Hepatocyte (in vitro differentiated cells): ENCODE measurements around the gene MYH13. TPM values are rescaled to one million over a fixed set of nuclear protein-coding genes. Genes with fewer than 3 reads are reported as not detected.

Experiments used
- DNase-seq: peaks from one replicate; pipeline ENCODE4 v3.0.0-alpha.2; 2016; ENCODE audit warnings: low spot score
- H2AFZ ChIP-seq: fragments of 200-600 bp; sonication (generic); 2 replicates; pipeline ENCODE4 v1.6.0; 2016; ENCODE audit warnings: antibody characterized with exemption, mild to moderate bottlenecking
- H3K27ac ChIP-seq: fragments of 200-600 bp; sonication (generic); 2 replicates; pipeline ENCODE4 v1.5.1; 2016; ENCODE audit warnings: mild to moderate bottlenecking
- H3K27me3 ChIP-seq: fragments of 200-600 bp; sonication (generic); 2 replicates; pipeline ENCODE4 v1.6.1; 2016
- H3K36me3 ChIP-seq: fragments of 200-600 bp; sonication (generic); replicated peaks from 2 replicates; pipeline ENCODE4 v1.5.1; 2016; ENCODE audit warnings: low read depth; ENCODE audit not compliant: insufficient read depth
- H3K4me1 ChIP-seq: fragments of 200-600 bp; sonication (generic); 2 replicates; pipeline ENCODE4 v1.5.1; 2016; ENCODE audit warnings: mild to moderate bottlenecking, moderate library complexity; ENCODE audit not compliant: insufficient read depth
- H3K4me2 ChIP-seq: fragments of 200-600 bp; sonication (generic); 2 replicates; pipeline ENCODE4 v1.6.0; 2016
- H3K4me3 ChIP-seq: fragments of 200-600 bp; sonication (generic); 2 replicates; pipeline ENCODE4 v1.5.1; 2016; ENCODE audit warnings: mild to moderate bottlenecking
- H3K79me2 ChIP-seq: fragments of 200-600 bp; sonication (generic); 2 replicates; pipeline ENCODE4 v1.6.0; 2017; ENCODE audit warnings: mild to moderate bottlenecking
- H3K9me2 ChIP-seq: fragments of 200-600 bp; sonication (generic); replicated peaks from 2 replicates; pipeline ENCODE4 v1.6.0; 2017; ENCODE audit warnings: mild to moderate bottlenecking; ENCODE audit not compliant: insufficient read depth
- H3K9me3 ChIP-seq: fragments of 200-600 bp; sonication (generic); 2 replicates; pipeline ENCODE4 v1.5.1; 2016; ENCODE audit warnings: low read depth, mild to moderate bottlenecking
- H4K20me1 ChIP-seq: fragments of 200-600 bp; sonication (generic); 2 replicates; pipeline ENCODE4 v1.6.0; 2016; ENCODE audit warnings: mild to moderate bottlenecking; ENCODE audit not compliant: insufficient read depth, poor library complexity, severe bottlenecking
- EZH2 ChIP-seq: fragments of 200-600 bp; sonication (generic); IDR thresholded peaks from 2 replicates; pipeline ENCODE4 v1.6.1; 2016; ENCODE audit warnings: antibody characterized with exemption, mild to moderate bottlenecking, borderline replicate concordance
- EZH2phosphoT487 ChIP-seq: fragments of 200-600 bp; sonication (generic); IDR thresholded peaks from one replicate; pipeline ENCODE4 v1.6.1; 2018; ENCODE audit warnings: antibody characterized with exemption, mild to moderate bottlenecking, low read depth, moderate library complexity; ENCODE audit not compliant: unreplicated experiment, severe bottlenecking
- WGBS: methylation state at CpG from one replicate; pipeline ENCODE4 v1.1.6; 2016; ENCODE audit warnings: low lambda C conversion rate; ENCODE audit errors: missing lambda C conversion rate; 5-methylcytosine and 5-hydroxymethylcytosine counted together
- polyA plus RNA-seq: library from polyadenylated mRNA; unstranded; fragments of >200 nt; fragmentation: Nextera tagmentation; extraction: Ambion mirVana; gene quantifications from 2 replicates; pipeline ENCODE4 v1.2.1, GENCODE V29; 2016
- total RNA-seq: library from RNA; depleted of rRNA; stranded (reverse); fragments of >200 nt; gene quantifications from 2 replicates; pipeline ENCODE4 v1.2.3, GENCODE V29; 2014
- TF ChIP-seq, protein P1 (sequence below): fragments of 200-600 bp; sonication (generic); IDR thresholded peaks from 2 replicates; pipeline ENCODE4 v1.5.1; 2016; ENCODE audit warnings: antibody characterized with exemption, mild to moderate bottlenecking; ENCODE audit not compliant: poor library complexity

The MYH13 gene
- total and polyA plus RNA-seq, 2 experiments from 2014 or later, result 0.03 TPM; not detected in 1

DNA sequence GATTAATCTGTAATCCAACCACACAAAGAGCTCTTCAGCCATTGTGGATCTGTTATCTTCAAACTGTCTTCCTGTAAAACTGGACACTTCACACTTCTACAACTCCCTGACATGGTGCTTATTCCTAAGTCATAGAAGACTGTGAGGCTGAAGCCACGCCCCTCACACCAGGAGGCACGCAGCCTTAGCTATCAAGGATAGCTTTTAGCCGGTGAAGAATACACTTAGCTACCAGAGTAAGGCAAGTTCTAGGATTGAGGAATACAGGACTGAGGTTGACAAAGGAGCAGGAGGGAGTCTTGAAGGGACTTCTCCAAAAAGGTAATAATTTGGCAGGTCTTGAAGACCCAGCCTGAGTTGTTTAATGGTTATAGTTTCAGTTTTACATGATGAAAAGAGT, 94.6 kb downstream of the MYH13 start:
- no peak overlapping the region for H3K4me2 ChIP-seq
- peak; percentile 34 for DNase-seq
- no peaks in the 10 kb centered on the region for H3K9me3 ChIP-seq
- no peak overlapping the region for H3K4me3 ChIP-seq
- no peaks in the 10 kb centered on the region for H3K79me2 ChIP-seq
- TF ChIP-seq, protein P1, sequence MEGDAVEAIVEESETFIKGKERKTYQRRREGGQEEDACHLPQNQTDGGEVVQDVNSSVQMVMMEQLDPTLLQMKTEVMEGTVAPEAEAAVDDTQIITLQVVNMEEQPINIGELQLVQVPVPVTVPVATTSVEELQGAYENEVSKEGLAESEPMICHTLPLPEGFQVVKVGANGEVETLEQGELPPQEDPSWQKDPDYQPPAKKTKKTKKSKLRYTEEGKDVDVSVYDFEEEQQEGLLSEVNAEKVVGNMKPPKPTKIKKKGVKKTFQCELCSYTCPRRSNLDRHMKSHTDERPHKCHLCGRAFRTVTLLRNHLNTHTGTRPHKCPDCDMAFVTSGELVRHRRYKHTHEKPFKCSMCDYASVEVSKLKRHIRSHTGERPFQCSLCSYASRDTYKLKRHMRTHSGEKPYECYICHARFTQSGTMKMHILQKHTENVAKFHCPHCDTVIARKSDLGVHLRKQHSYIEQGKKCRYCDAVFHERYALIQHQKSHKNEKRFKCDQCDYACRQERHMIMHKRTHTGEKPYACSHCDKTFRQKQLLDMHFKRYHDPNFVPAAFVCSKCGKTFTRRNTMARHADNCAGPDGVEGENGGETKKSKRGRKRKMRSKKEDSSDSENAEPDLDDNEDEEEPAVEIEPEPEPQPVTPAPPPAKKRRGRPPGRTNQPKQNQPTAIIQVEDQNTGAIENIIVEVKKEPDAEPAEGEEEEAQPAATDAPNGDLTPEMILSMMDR, result no peak
- TF ChIP-seq EZH2phosphoT487, result no peak
- TF ChIP-seq EZH2, result no peak
- H3K36me3 ChIP-seq, result no peaks in the 10 kb centered on the region
- no peaks in the 10 kb centered on the region for H3K4me1 ChIP-seq
- H3K27me3 ChIP-seq, result no peaks in the 10 kb centered on the region
- H3K27ac ChIP-seq, result no peak overlapping the region
- H2AFZ ChIP-seq, result no peak overlapping the region
- WGBS, result 32% methylated on average over 3 of the region's 3 CpGs
- H3K9me2 ChIP-seq, result no peaks in the 10 kb centered on the region
- H4K20me1 ChIP-seq, result no peaks in the 10 kb centered on the region

DNA sequence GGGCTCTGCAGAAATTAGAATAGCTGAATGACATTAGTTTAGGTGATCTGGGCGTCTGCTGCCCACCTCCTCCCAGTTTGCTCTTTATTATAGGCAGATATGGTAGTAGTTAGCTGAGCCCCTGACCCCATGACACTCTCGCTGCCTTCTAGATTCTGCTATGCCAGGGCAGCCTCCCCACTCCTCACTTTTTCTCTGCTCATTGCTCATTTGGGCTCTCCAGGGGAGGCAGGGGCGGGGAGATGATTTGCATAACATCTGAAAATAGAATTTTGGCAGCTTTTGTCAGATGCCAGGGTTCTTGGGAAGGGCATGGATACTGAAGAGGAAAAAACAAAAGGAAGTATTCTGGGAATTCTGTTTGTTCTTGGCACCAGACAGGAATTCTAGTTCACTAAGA, 96.4 kb downstream of the MYH13 start:
- no peaks in the 10 kb centered on the region for H3K9me3 ChIP-seq
- H3K4me3 ChIP-seq, result no peak overlapping the region
- H3K36me3 ChIP-seq, result no peaks in the 10 kb centered on the region
- no peak overlapping the region for H3K4me2 ChIP-seq
- 51% methylated on average over 3 of the region's 3 CpGs for WGBS
- H3K27me3 ChIP-seq, result no peaks in the 10 kb centered on the region
- no peak for DNase-seq
- no peaks in the 10 kb centered on the region for H4K20me1 ChIP-seq
- H3K9me2 ChIP-seq, result no peaks in the 10 kb centered on the region
- TF ChIP-seq, protein P1, result no peak
- no peak for TF ChIP-seq EZH2phosphoT487
- TF ChIP-seq EZH2, result no peak
- H3K27ac ChIP-seq, result no peak overlapping the region
- H3K4me1 ChIP-seq, result no peaks in the 10 kb centered on the region
- no peak overlapping the region for H2AFZ ChIP-seq
- H3K79me2 ChIP-seq, result no peaks in the 10 kb centered on the region

DNA sequence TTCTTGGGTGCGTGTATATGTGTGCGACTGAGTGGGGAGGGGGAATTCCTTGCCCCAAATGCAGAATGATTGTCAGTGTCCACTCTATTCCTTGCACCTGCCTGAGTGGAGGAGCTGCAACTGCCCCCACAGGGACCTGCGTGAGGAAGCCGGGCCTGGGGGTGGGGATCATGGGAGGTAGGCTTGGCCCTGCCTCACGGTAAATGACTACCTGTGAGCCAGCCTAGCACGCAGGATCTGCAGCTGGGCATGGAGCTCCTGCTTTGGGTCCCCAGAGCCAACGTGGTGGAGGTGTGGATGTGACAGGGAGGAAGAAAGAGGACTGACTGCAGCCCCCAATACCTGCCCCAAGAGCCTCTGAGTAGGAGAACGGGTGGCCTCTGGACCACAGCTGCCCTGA, 97.4 kb downstream of the MYH13 start:
- 93% methylated on average over 8 of the region's 8 CpGs for WGBS

More for the DNA sequence above, 97.4 kb downstream of the MYH13 start:
- no peak overlapping the region for H2AFZ ChIP-seq
- no peaks in the 10 kb centered on the region for H3K9me2 ChIP-seq
- H3K4me1 ChIP-seq, result no peaks in the 10 kb centered on the region
- H3K9me3 ChIP-seq, result no peaks in the 10 kb centered on the region
- H4K20me1 ChIP-seq, result no peaks in the 10 kb centered on the region
- H3K27ac ChIP-seq, result no peak overlapping the region
- no peaks in the 10 kb centered on the region for H3K27me3 ChIP-seq
- H3K4me2 ChIP-seq, result no peak overlapping the region
- H3K4me3 ChIP-seq, result no peak overlapping the region
- no peaks in the 10 kb centered on the region for H3K79me2 ChIP-seq
- no peak for DNase-seq
- no peaks in the 10 kb centered on the region for H3K36me3 ChIP-seq
- TF ChIP-seq, protein P1, result no peak
- TF ChIP-seq EZH2phosphoT487 (no peak), EZH2 (no peak)
